DMS153 (cell line): Measurements from ENCODE around the gene TDRD5.
A peak's percentile ranks its signal among the peaks of the same experiment; 100 is the strongest.

Source experiments
- DNase-seq: peaks from one replicate; lab custom pipeline; 2025; lab: John Stamatoyannopoulos, UW

TDRD5 gene

GRCh38 chr1:179591592-179592580 lies at the start of gene TDRD5:
Gene TDRD5, plus strand, starts transcription at chr1:179591832. Its CDS starts 784 bp downstream, at chr1:179592616.
- DNase-seq: peak; percentile 86

- no peak for DNase-seq
Observed at GRCh38 chr1:179545321-179545720, 46.3 kb upstream of the TDRD5 start.

GRCh38 chr1:179547021-179547535 lies 44.6 kb upstream of the TDRD5 start:
- DNase-seq: no peak

GRCh38 chr1:179548666-179549367 lies 42.8 kb upstream of the TDRD5 start:
- DNase-seq: no peak

- DNase-seq: no peak
Observed at GRCh38 chr1:179549368-179549700, 42.3 kb upstream of the TDRD5 start.

- DNase-seq: no peak
Observed at GRCh38 chr1:179550746-179551682, 40.6 kb upstream of the TDRD5 start.

- DNase-seq: no peak
Observed at GRCh38 chr1:179554427-179554826, 37.2 kb upstream of the TDRD5 start.

GRCh38 chr1:179558078-179558477 lies 33.6 kb upstream of the TDRD5 start:
- no peak for DNase-seq

- DNase-seq: no peak
Observed at GRCh38 chr1:179575497-179576314, 15.9 kb upstream of the TDRD5 start, which contains the start of gene NPHS2. Gene NPHS2, minus strand, starts transcription at chr1:179575948. Its CDS starts 84 bp downstream, at chr1:179575864.

GRCh38 chr1:179576509-179576908 lies 15.1 kb upstream of the TDRD5 start:
- DNase-seq: no peak

GRCh38 chr1:179583771-179584320 lies 7.8 kb upstream of the TDRD5 start:
- DNase-seq: no peak

GRCh38 chr1:179586107-179586823 lies 5.4 kb upstream of the TDRD5 start:
- peak; percentile 89 for DNase-seq

- no peak for DNase-seq
Observed at GRCh38 chr1:179587336-179587735, 4.3 kb upstream of the TDRD5 start.

GRCh38 chr1:179588425-179589024 lies 3.1 kb upstream of the TDRD5 start:
- DNase-seq: no peak

- no peak for DNase-seq
Observed at GRCh38 chr1:179589509-179589908, 2.1 kb upstream of the TDRD5 start.

GRCh38 chr1:179590671-179591070 lies 961 bp upstream of the TDRD5 start:
- no peak for DNase-seq

- DNase-seq: no peak
Observed at GRCh38 chr1:179591253-179591591, 410 bp upstream of the TDRD5 start.

GRCh38 chr1:179598631-179599030 lies 7.0 kb downstream of the TDRD5 start:
- DNase-seq: no peak

- peak; percentile 71 for DNase-seq
Observed at GRCh38 chr1:179599623-179600249, 8.1 kb downstream of the TDRD5 start.
